Uterus (tissue), 4 donors: ENCODE measurements around the gene GBP2. TPM values are rescaled to one million over a fixed set of nuclear protein-coding genes. Genes with fewer than 3 reads are reported as not detected.

Experiments used
- DNase-seq, 2 donors: peaks; one replicate each; pipeline ENCODE4 v3.0.0-alpha.2; 2019 to 2020
- H3K27ac ChIP-seq, 2 donors: fragments of 200-600 bp; sonication (generic); 1 replicate in 1 of 2; 2 replicates in 1 of 2; pipeline ENCODE4 v1.5.1; 2016 to 2018
- H3K27me3 ChIP-seq, 2 donors: fragments of 200-600 bp; sonication (generic); one replicate each; pipeline ENCODE4 v1.5.1; 2018 to 2019; ENCODE audit warnings: control low read depth in 1 of 2
- H3K36me3 ChIP-seq, 2 donors: fragments of 200-600 bp; sonication (generic); one replicate each; pipeline ENCODE4 v1.5.1; 2019; ENCODE audit warnings: control low read depth in 1 of 2
- H3K4me1 ChIP-seq, 2 donors: fragments of 200-600 bp; sonication (generic); one replicate each; pipeline ENCODE4 v1.5.1; 2018 to 2019; ENCODE audit warnings: control low read depth in 1 of 2
- H3K4me3 ChIP-seq, 2 donors: fragments of 200-600 bp; sonication (generic); 1 replicate in 1 of 2; 2 replicates in 1 of 2; pipeline ENCODE4 v1.5.1; 2018 to 2019; ENCODE audit warnings: mild to moderate bottlenecking in 1 of 2
- H3K9me3 ChIP-seq, 2 donors: fragments of 200-600 bp; sonication (generic); one replicate each; pipeline ENCODE4 v1.5.1; 2019; ENCODE audit warnings: control low read depth in 1 of 2
- POLR2A ChIP-seq, 2 donors: fragments of 450-650 bp; IDR thresholded peaks; one replicate each; pipeline ENCODE4 v1.6.1; 2016; ENCODE audit warnings: antibody characterized with exemption in 2 of 2, mild to moderate bottlenecking in 1 of 2, moderate library complexity in 1 of 2
- intact Hi-C: fragments of 100-400 bp; cut with DNase I; formaldehyde crosslinking; loops from one replicate; pipeline ENCODE4 v1.15.1; 2023; ENCODE audit warnings: low total_unique reads
- total RNA-seq, 4 donors: library from RNA; depleted of rRNA in 3 of 4; stranded (reverse); fragments of >200 nt in 3 of 4; gene quantifications; one replicate each; pipeline versions ENCODE4 v1.1.0 to v1.2.4, GENCODE V29; 2014 to 2023
- TF ChIP-seq, protein P1 (sequence below), 4 experiments: fragments of 200-600 bp in 2 of 4; fragments of 450-650 bp in 2 of 4; sonication (generic) in 2 of 4; IDR thresholded peaks; one replicate each; pipeline ENCODE4 v1.5.1; 2016 to 2019; ENCODE audit warnings: antibody characterized with exemption in 4 of 4, mild to moderate bottlenecking in 2 of 4, moderate library complexity in 1 of 4
- donor health status: DM: yes; HTN: yes; CAD: no.

Gene GBP2
- total RNA-seq, 4 donors from 2014 or later = 18.4 to 95.0 (median 50.5) TPM

GRCh38 chr1:89125240-89125912, 538 bp downstream of the GBP2 start:
- Histone ChIP-seq H3K27me3 (no peaks in the 10 kb centered on the region), H3K9me3 (no peaks in the 10 kb centered on the region), H3K4me3 (peak overlapping the region; percentile 44 to 52), H3K27ac (peak overlapping the region; percentile 79 to 95), H3K4me1 (no peaks in the 10 kb centered on the region), H3K36me3 (no peaks in the 10 kb centered on the region)
- no peak for DNase-seq
- TF ChIP-seq, protein P1, sequence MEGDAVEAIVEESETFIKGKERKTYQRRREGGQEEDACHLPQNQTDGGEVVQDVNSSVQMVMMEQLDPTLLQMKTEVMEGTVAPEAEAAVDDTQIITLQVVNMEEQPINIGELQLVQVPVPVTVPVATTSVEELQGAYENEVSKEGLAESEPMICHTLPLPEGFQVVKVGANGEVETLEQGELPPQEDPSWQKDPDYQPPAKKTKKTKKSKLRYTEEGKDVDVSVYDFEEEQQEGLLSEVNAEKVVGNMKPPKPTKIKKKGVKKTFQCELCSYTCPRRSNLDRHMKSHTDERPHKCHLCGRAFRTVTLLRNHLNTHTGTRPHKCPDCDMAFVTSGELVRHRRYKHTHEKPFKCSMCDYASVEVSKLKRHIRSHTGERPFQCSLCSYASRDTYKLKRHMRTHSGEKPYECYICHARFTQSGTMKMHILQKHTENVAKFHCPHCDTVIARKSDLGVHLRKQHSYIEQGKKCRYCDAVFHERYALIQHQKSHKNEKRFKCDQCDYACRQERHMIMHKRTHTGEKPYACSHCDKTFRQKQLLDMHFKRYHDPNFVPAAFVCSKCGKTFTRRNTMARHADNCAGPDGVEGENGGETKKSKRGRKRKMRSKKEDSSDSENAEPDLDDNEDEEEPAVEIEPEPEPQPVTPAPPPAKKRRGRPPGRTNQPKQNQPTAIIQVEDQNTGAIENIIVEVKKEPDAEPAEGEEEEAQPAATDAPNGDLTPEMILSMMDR (IDR thresholded peaks at IDR 0.05) = no peak
- intact Hi-C loops = no loop called here

GRCh38 chr1:89121641-89122040, 4.3 kb downstream of the GBP2 start:
- intact Hi-C loops = no loop called here
- DNase-seq = no peak
- H3K4me3 ChIP-seq = no peak overlapping the region
- no peaks in the 10 kb centered on the region for H3K9me3 ChIP-seq
- H3K27me3 ChIP-seq = no peaks in the 10 kb centered on the region
- no peak overlapping the region for H3K27ac ChIP-seq
- no peaks in the 10 kb centered on the region for H3K36me3 ChIP-seq
- no peaks in the 10 kb centered on the region for H3K4me1 ChIP-seq
- no peak for TF ChIP-seq POLR2A (IDR thresholded peaks at IDR 0.05)
- TF ChIP-seq, protein P1 (IDR thresholded peaks at IDR 0.05) = no peak

GRCh38 chr1:89114662-89115061, 11.3 kb downstream of the GBP2 start:
- Histone ChIP-seq H3K36me3 (no peaks in the 10 kb centered on the region), H3K9me3 (no peaks in the 10 kb centered on the region), H3K4me3 (no peak overlapping the region), H3K4me1 (no peaks in the 10 kb centered on the region), H3K27ac (no peak overlapping the region), H3K27me3 (no peaks in the 10 kb centered on the region)
- no peak for DNase-seq
- intact Hi-C loops = no loop called here
- TF ChIP-seq, protein P1 (IDR thresholded peaks at IDR 0.05) = no peak
- TF ChIP-seq POLR2A (IDR thresholded peaks at IDR 0.05) = no peak

DNA sequence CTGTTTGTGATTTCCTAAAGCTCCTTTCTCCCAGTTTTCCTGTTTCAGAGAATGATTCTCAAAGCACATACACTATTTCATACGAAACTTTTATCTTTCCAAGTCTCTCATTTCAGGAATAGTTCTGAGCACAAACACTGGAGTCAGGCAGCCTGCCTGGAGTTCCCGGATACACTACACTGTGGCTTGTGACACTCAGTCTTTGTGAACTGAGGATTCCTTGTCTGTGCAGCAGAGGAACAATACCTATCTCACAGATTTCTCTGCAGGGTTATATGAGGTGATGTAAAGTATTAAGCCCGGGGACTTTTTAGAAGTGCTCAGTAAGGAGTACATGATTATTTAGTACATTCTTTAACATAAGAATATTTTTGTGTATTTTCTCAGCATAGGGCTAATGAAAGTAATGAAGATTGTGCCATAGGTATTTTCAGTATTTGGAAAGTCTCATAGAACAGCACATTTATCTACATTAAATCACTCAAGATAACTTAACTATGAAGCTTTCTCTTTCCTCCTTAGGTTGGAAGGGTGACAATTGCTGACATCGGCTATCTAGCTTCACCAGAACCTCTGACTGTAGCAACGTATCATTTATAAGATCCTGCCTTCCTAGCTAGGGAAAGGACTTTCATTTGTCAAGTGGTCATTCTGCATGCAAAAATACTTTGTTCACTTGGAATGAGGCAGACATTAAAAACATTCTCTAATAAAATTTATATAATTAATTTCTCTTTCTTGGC, 12.9 kb downstream of the GBP2 start:
- intact Hi-C loops = no loop called here
- H3K4me3 ChIP-seq = no peak overlapping the region
- no peaks in the 10 kb centered on the region for H3K27me3 ChIP-seq
- DNase-seq = no peak
- TF ChIP-seq POLR2A (IDR thresholded peaks at IDR 0.05) = no peak
- no peaks in the 10 kb centered on the region for H3K4me1 ChIP-seq
- H3K36me3 ChIP-seq = no peaks in the 10 kb centered on the region
- no peak overlapping the region for H3K27ac ChIP-seq
- no peaks in the 10 kb centered on the region for H3K9me3 ChIP-seq

DNA sequence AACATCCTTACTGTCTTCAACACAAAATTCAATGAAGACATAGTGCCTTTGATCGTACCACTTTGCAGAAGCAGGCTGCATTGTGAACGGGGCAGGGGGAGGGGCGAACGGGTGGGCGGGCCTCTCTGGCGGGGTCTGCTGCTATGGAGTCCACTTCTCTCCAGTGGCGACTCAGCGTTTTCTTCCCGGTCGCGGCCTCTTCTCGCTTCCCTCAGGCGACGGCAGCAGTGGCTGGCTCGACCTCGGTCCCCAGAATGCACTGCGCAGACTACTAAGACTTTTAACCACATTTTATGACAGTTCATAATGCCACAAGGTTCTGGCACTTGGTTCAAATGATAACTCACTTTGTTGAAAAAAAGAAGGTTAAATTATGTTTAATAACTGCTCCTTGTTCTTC, 21.2 kb downstream of the GBP2 start:
- Histone ChIP-seq H3K36me3 (no peaks in the 10 kb centered on the region), H3K27me3 (no peaks in the 10 kb centered on the region), H3K4me3 (no peak overlapping the region), H3K4me1 (no peaks in the 10 kb centered on the region), H3K27ac (no peak overlapping the region), H3K9me3 (no peaks in the 10 kb centered on the region)
- DNase-seq = no peak
- TF ChIP-seq POLR2A (IDR thresholded peaks at IDR 0.05) = no peak
- TF ChIP-seq, protein P1 (IDR thresholded peaks at IDR 0.05) = no peak
- intact Hi-C loops = no loop called here
